HPDE6-E6E7 (cell line): ENCODE data around the gene ZNF783.
"Not testable (repeated sequence)": the region's sequence is repeated elsewhere in the genome, so short reads cannot be mapped to it uniquely, and the experiment has no call there.

Experiments used
- DNase-seq: peaks from one replicate; pipeline ENCODE4 v3.0.0; 2011; ENCODE audit warnings: missing footprints; ENCODE audit errors: extremely low spot score

ZNF783 gene

DNA sequence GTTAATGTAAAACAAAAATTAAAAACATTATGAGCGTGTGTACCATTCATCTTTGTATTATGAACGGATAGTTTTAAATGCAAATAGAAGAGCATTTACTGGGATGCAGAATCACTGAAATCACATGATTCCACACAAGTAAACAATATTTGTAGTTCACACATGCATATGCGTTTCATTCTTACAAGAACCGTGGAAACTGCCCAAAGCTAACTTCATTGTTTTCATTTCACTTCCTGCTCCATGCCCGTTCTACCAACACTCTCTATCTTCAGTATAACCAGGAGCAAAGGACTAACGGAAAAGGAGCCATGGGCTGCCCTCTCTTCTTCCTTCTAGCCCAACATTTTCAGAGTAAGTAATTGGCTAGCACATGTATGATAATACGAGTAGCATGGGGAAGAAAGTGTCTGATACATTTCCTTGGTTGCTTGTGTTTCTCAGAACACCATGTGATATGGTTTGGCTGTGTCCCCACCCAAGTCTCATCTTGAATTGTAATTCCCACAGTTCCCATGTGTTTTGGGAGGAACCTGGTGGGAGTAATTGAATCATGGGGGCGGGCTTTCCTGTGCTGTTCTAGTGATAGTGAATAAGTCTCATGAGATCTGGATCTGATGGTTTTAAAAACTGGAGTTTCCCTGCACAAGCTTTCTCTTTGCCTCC, 38.8 kb downstream of the ZNF783 start:
- no peak for DNase-seq

DNA sequence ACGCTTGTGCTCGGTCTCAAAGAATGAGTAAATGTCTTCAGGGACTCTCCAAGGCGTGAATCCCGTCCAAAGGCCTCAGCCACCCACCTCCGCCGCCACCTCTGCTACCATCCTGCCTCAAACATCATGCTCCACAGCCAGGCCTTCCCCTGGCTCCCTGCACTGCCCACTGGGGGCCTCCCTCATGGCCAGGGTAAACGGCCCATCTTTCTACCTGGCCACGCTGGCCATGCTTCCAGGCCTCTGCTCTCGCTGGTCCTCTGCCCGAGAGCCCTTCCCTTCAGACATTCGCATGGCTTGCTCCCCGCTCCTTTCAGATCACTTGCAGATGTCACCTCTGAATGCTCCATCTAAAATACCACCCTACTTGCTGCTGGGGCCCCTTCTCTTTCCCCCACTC, 40.2 kb downstream of the ZNF783 start:
- DNase-seq: no peak

DNA sequence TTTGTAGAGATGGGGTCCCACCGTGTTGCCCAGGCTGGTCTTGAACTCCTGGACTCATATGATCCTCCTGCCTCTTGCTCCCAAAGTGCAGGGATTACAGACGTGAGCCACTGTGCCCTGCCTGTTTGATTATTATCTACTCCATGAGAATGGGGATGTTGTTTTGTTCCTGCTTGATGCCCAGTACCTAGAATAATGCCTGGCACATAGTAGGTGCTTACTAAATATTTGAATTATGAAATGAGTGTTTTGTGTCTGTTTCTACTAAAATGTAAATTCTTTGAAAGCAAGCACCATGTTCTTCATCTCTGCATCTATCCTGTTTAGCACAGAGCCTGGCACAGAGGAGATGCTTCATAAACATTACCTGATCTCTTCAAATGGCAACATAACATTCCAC, 40.9 kb downstream of the ZNF783 start:
- no peak for DNase-seq

DNA sequence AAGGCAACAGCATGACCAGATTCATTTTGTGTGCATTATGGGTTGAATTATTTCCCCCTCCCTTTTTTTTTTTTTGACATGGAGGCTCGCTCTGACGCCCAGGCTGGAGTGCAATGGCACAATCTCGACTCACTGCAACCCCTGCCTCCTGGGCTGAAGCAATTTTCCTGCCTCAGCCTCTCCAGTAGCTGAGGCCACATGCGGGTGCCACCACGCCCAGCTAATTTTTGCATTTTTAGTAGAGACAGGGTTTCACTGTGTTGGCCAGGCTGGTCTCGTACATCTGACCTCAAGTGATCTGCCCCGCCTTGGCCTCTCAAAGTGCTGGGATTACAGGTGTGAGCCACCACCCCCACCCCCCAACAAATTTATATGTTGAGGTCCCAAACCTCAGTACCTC, 42.0 kb downstream of the ZNF783 start:
- no peak for DNase-seq

DNA sequence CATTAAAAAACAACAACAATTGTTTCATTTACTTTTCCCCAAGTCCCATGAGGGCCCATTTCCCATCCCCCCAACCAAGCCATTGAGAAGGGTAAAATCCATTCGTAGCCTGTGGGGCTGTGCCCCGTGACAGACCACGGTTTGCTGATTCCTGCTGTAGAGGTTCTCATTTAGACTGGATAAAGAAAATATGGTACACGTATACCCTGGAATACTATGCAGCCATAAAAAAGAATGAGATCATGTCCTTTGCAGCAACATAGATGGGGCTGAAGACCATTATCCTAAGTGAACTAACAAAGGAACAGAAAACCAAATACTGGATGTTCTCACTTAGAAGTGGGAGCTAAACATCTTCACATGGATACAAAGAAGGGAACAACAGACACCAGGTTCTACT, 44.9 kb downstream of the ZNF783 start:
- DNase-seq: no peak

DNA sequence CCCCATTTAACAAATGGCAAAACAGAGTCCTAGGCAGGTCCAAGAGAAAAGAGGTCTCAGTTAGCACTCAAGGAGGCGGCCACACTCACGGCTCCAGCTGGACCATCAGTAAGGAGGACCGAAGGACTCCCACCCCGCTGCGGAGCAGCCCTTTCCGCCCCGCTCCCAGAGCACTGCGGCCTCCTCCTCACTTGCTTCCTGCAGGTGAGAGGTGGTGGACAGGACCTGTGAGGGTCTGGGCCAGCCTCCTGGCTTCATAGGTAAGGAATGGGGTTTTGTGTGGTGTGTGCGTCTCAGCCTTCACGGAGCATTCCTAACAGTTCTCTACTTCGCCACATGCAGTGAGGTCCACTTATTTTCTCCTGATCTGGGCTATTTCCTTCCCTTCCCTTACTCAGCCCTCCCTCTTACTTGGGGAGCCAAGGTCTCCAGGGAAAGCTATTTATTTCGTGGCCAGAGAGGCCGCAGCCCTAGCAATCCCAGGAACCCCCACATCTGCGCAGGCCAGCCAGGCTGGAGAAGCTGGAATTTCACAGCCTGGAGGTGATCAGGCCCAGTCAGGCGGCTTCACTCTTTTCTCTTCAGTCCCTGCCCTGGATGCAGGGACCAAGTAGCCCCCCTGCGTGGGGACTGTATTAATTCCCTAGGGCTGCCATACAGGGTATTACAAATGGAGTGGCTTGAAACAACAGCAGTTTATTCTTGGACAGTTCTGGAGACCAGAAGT, 45.9 kb downstream of the ZNF783 start:
- DNase-seq: no peak

DNA sequence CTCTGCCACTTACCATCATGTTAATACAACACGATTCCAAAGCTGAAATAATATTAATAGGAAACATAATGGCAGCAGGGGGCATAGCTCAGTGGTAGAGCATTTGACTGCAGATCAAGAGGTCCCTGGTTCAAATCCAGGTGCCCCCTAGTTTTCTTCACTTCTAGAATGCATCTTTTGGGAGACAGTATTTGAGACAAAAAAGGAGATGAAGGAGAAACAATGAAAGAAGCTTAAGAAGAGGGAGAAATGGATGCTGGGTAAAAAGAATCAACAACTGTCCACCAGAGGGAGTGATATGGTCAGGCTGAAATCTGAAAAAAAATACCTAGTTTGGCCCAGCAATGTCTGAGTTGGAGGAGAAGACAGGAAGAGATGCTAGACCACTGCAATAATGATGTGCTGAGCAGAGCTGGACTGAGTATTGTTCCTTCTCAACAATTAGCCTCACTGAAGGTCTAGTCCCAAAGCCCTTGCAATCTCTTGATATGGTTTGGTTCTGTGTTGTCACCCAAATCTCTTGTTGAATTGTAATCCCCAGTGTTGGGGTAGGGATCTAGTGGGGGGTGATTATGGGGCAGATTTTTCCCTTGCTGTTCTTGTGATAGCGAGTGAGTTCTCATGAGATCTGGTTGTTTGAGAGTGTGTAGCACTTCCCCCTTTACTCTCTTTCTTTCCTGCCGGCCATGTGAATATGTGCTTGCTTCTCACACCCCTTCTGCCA, 48.3 kb downstream of the ZNF783 start:
- DNase-seq: peak; percentile 82

DNA sequence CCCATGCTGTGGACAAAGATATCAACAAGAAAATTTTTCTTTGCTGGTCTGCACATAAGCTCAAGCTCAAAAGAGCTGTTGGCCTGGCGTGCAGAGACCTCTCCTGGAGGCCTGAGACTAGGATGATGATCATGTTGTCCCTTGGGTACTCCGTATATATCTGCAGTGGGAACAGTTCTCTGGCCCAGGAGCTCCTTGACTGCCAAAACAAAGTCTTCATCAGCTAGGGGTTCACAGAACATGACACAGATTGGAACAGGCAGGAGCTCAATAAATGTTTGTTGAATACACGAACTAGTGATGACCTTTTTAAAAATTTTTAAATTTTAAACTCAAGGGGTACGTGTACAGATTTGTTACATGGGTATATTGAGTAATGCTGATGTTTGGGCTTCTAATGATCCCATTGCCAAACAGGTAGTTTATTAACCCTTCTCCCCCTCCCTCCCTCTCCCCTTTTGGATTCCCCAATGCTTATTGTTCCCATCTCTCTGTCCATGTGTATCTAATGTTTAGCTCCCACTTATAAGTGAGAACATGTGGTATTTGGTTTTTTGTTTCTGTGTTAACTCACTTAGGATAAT, 49.1 kb downstream of the ZNF783 start:
- no peak for DNase-seq

DNA sequence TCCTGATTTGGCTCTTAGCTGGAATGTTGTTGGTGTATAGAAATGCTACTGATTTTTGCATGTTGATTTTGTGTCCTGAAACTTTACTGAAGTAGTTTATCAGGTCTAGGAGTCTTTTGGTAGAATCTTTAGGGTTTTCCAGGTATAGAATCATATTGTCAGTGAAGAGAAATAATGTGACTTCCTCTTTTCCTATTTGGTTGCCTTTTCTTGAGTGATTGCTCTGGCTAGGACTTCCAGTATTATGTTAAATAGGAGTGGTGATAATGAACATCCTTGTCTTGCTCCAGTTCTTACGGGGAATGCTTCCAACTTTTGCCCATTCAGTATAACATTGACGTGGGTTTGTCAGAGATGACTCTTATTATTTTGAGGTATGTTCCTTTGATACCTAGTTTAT, 52.0 kb downstream of the ZNF783 start:
- DNase-seq: no peak

DNA sequence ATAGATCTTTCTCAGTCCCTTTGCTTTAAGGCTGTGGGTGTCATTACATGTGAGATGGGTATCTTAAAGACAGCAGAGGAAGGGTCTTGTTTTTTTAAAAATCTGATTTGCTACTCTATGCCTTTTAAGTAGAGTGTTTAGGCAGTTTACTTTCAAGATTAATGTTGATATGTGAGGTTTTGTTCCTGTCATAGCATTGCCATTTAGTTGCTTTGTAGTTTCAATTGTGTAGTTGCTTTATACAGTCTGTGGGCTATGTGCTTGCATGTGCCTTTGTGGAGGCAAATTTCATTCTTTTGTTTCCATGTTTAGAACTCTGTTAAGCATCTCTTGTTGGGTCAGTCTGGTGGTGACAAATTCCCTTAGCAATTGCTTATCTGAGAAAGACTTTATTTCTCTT, 54.6 kb downstream of the ZNF783 start:
- no peak for DNase-seq

DNA sequence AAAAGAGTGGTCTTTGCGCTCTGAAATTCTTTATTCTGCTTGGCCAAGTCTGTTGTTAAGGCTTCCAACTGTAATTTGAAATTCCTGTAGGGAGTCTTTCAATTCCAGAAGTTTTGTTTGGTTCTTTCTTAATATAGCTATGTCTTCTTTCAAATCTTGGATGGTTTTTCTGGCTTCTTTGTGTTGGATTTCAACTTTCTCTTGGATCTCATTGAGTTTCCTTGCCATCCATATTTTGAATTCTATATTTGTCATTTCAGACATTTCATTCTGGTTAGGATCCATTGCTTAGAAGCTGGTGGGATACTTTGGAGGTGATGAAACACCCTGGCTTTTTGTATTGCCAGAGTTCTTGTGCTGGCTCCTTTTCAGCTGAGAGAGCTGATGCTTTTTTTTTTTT, 55.5 kb downstream of the ZNF783 start:
- DNase-seq: no peak

DNA sequence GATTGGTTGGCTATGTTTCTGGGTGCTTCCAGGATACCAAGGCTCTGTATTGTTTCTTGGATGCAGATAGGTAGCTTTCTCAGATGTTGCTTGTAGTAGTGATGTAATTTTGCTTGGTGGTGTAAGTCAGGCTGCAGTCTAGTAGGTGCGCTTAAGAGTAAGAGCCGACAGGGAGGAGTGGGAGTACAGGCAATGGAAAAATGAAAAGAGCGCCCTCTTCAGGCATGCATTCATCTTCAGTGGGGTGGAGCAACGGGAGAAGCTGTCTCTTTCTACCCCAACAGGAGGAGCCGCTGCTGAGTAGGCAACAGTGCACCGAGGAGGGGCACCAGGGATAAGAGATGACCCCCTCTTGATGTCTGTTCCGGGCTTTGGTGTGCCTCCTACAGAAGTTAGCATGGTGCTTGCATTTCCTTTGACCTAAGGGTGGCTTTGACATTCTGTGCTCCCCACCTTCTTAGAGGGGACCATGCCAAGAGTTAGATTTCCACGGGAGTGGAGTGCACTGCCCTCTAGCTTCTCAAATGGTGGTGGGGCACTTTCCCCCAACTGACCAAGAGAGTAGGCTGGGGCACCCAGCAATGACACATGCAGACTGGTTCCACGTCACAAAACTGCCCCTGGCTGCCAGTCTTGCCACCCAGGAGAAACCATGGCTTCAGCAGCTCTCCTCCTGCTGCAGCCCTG, 56.1 kb downstream of the ZNF783 start:
- no peak for DNase-seq

DNA sequence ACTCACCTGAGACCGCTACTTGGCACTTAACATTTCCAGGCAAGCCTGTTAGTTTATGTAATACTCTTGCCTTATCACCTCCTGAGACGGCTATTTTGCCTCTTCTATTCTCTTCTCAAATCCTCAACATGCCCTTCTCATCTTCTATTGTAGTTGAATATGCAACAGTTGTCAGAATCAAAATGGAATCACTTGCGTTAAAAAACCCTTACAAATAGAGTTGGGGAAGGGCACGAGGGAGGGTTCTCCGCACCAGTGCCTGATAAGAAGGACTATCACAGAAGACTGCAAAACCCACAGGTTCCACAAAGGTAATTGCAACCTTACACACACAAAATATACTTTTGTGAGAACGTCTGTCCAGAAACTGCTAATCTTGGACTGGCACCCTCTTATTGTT, 57.4 kb downstream of the ZNF783 start:
- no peak for DNase-seq

DNA sequence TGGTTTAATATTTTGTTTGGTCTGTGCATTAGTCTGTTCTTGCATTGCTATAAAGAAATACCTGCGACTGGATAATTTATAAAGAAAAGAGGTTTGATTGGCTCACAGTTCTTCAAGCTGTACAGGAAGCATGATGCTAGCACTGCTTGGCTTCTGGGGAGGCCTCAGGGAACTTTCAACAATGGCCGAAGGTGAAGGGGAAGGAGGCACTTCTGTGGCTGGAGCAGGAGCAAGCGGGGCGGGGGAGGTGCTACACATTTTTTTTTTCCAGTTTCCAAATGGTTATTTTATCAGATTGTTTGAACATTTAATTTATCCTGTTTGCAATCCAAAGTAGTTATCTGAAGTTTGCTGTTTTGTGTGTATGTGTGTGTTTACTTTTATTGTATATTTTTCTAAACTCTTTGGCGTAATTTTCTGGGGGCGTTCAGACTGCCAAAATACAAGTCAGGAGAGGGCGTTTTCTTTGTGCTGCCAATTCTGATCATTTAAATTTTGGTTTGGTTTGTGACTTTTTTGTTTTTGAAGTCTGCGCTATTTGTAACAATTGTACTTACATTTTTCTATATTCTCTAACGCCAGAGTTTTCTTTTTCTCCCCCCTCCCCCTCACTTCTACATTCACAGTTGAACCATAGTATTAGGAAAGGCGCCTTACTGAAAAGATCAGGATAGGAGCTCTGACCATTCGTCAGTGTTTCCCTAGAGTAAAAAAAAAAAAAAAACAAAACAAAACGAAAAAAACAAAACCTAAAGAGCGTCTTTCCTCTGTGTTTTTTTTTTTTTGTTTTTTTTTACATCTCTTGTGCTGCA, 58.5 kb downstream of the ZNF783 start:
- DNase-seq: no peak

DNA sequence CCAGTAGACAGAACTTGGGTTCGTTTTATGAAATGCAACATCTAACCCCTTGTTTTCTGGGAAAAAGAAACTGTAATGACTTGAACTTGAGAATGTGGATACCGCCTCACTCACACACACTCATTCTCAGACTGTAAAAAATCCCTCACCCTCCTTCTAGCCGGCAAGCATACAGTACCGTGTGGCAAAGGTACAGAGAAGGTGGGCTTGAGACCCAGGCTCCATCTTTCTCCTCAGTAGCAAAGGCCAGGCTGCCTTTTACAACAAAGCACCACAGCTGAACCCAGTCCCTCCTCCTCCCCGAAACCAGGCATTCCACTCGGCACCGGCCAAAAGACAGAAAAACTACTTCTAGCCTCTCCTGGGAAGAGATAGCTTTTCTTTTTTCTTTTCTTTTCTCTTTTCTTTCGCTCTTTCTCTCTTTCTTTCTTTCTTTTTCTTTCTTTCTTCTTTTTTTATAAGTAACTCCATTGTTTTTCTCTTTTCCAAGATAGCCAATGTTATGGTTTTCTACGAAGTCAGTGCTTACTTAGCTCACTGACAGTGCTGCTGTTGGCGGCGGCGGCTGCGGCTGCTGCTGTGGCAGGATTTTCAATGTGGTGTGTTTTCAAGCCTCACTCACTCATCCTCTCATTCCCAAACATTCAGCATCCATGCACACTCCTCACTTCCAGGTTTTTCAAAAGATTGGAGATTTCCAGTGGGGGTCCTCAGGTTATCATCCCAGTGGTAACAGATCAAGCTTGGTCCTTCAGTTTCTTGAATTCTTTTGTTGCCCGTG, 59.3 kb downstream of the ZNF783 start:
- not testable (repeated sequence) for DNase-seq

DNA sequence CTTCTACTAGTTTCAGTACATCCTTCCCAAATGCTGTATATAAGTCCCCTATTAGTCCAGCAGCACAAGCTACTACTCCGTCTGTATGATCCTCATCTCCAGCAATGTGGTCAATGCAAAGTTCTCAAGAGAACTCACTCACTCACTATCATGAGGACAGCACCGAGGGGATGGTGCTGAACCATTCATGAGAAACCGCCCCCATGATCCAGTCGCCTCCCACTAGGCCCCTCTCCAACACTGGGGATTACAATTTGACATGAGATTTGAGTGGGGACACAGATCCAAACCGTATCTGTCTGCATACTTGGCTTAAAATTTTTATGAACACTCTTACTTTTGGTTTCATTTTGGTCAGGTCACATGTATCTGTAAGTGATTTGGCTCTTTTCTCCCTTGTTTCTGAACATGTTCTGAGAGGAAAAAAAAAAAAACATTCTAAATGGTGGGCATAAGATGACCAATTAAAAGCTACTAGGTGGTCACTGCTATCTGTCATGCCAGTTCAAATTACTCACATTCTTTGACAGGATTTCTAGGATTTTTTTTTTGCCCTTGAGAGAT, 60.1 kb downstream of the ZNF783 start:
- DNase-seq: no peak

DNA sequence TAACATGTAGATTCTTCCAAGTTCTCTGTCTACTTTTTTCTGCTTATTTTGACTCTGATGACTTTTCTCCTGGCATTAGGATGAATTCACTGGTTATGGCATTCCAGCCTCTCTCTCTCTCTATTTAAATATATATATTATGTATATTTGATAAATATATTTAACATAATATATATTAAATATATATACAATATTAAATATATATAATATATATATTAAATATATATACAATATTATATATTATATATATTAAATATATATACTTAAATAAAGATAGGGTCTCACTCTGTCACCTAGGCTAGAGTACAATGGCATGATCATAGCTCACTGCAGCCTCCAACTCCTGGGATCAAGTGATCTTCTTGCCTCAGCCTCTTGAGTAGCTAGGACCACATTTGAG, 60.7 kb downstream of the ZNF783 start:
- DNase-seq: no peak

DNA sequence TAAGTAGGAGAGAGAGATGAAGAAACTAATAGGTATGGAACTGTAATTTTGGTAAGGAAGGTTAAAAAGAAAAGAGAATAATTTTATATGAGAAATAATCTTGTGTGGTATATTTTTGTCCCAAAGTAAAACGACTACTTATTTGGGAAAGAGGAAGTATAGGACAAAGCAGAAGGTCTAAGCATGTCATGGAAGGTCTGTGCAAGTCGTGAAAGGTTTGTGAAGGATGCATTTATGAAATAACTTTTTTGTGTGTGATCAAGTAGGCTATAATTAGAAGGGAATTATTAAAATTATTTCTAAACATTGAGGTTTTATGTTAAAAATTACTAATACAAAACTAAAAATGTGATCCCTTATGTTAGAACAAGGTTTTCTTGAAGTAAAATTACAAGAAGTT, 63.3 kb downstream of the ZNF783 start:
- no peak for DNase-seq

DNA sequence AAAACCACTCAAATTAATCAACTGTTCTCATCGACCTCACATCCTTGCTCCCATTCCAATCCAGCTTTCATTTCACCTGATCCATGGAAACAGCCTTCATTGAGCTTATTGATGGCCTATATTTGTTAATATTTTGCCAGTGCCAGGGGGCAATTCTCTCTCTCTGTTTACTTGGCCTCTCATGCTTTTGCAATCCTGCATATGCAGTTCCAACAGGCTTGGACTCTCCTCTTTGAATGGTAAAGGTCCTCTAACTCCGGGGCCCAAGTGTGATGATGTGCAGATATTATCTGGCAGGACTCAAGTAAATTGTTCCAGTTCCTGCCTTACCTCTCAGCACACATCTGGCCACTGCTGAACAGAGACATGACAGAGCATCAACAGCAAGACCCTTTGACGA, 67.3 kb downstream of the ZNF783 start:
- DNase-seq: no peak

DNA sequence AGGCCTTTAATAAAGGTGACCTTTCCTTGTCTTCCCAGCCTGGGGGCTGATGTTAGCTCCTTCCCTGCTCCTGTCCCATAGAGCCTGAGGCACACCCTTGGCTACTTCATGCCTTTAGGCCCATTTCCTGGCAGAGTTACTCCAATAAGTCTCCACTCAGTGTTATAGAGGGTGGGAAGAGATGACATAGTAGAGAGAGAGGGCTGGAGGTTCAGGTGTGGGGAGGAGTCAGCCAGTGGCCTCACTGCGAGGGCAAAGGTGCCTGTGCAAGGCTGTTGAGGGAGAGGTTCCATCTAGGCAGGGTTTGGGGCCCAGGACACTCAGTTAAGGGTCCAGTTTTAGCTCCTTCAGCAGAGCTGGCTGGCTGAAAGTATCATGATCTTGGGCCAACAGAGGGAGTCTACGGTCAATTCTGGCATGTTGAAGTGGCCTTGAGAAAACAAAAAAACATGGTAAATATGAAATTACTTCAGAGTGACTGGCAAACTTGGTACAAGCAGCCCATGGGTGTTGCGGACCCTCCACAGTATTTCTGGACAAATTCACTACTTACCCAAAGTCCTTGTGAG, 67.9 kb downstream of the ZNF783 start:
- DNase-seq: no peak
